Measurements from ENCODE around the gene MED27. TPM values are rescaled to one million over a fixed set of nuclear protein-coding genes. Genes with fewer than 3 reads are reported as not detected.

MED27 gene
- total RNA-seq, 1 donor = 25.7 TPM

DNA sequence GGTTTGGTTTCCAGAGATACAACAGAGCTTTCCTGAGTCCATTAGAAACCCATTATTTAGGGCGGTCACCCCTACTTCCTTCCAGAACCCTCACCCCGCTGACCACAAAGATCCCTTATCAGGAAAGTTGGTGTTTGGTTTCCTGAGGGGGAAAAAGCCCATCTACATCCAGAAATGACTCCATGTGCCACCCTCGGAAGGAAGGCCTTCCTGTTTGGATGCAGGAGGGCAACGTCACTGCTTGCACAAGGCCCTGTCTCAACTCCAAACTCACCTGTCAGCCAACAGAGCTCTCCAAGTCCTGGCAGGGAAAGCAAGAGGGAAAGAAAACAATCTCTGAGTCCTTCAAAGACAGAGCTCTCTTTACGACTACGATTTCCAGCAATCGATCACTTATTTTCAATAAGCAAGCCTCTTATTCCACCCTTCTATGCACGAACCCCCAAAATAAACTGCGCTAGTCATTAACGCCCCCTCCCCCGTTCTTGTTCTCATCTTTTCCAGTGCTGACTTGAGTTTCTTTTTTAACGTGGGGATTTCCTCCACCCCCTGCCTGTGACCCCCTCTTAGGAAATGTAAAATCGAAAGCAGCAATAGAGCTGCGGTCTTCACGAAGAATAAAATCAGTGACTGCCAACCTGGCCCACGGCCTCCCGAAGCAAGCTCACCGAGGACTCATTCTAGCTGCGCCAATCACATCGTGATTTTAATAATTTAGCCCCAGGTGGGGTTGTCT, 46.4 kb upstream of the MED27 start:
- DNase-seq (ENCODE audit: insufficient read length, low spot score, missing footprints) = no peak
- H3K36me3 ChIP-seq (ENCODE audit: insufficient read depth, low read length) = no peaks in the 10 kb centered on the region
- no peak overlapping the region for H3K27ac ChIP-seq (ENCODE audit: low read depth, low read length)
- no peak overlapping the region for H2AFZ ChIP-seq (ENCODE audit: low read length)
- TF ChIP-seq, protein P1, sequence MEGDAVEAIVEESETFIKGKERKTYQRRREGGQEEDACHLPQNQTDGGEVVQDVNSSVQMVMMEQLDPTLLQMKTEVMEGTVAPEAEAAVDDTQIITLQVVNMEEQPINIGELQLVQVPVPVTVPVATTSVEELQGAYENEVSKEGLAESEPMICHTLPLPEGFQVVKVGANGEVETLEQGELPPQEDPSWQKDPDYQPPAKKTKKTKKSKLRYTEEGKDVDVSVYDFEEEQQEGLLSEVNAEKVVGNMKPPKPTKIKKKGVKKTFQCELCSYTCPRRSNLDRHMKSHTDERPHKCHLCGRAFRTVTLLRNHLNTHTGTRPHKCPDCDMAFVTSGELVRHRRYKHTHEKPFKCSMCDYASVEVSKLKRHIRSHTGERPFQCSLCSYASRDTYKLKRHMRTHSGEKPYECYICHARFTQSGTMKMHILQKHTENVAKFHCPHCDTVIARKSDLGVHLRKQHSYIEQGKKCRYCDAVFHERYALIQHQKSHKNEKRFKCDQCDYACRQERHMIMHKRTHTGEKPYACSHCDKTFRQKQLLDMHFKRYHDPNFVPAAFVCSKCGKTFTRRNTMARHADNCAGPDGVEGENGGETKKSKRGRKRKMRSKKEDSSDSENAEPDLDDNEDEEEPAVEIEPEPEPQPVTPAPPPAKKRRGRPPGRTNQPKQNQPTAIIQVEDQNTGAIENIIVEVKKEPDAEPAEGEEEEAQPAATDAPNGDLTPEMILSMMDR (IDR thresholded peaks at IDR 0.05; ENCODE audit: extremely low read depth, low read depth, low read length) = no peak
- H3K4me2 ChIP-seq (ENCODE audit: insufficient read depth, low read length) = no peak overlapping the region
- H4K20me1 ChIP-seq (ENCODE audit: insufficient read depth, low read length) = no peaks in the 10 kb centered on the region
- no peak overlapping the region for H3K4me3 ChIP-seq (ENCODE audit: insufficient read depth, low read length)
- no peaks in the 10 kb centered on the region for H3K79me2 ChIP-seq (ENCODE audit: insufficient read depth, low read length)
- peaks cover 91% of the 10 kb centered on the region for H3K27me3 ChIP-seq (ENCODE audit: insufficient read depth, low read length)
- no peaks in the 10 kb centered on the region for H3K4me1 ChIP-seq (ENCODE audit: insufficient read depth, low read length)
- no peaks in the 10 kb centered on the region for H3K9me3 ChIP-seq (ENCODE audit: low read depth, low read length)

DNA sequence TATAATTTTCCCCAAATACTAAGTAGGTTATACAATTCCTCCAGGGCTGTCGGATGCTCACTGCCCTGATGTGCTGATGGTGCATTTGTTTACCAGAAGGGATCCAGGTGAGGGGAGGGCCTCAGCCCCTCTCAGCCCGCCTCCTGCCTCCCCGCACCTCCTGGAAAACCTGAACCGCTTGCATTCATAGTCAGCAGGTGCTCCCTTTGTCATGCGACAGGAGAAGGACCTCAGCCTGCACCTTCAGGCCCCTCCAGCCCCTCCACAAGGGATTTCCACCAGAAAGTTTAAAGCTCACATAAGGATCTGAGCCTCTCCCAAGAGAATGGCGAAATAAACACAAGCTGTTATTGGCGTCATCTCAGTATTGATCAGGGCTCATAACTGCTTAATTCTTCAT, 45.7 kb upstream of the MED27 start:
- H3K27me3 ChIP-seq (ENCODE audit: insufficient read depth, low read length) = peaks cover 88% of the 10 kb centered on the region
- H3K27ac ChIP-seq (ENCODE audit: low read depth, low read length) = no peak overlapping the region
- H3K4me3 ChIP-seq (ENCODE audit: insufficient read depth, low read length) = no peak overlapping the region
- H3K79me2 ChIP-seq (ENCODE audit: insufficient read depth, low read length) = no peaks in the 10 kb centered on the region
- TF ChIP-seq, protein P1 (IDR thresholded peaks at IDR 0.05; ENCODE audit: extremely low read depth, low read depth, low read length) = no peak
- no peak overlapping the region for H3K4me2 ChIP-seq (ENCODE audit: insufficient read depth, low read length)
- H3K36me3 ChIP-seq (ENCODE audit: insufficient read depth, low read length) = no peaks in the 10 kb centered on the region
- no peaks in the 10 kb centered on the region for H3K4me1 ChIP-seq (ENCODE audit: insufficient read depth, low read length)
- H4K20me1 ChIP-seq (ENCODE audit: insufficient read depth, low read length) = no peaks in the 10 kb centered on the region
- DNase-seq (ENCODE audit: insufficient read length, low spot score, missing footprints) = no peak
- H2AFZ ChIP-seq (ENCODE audit: low read length) = no peak overlapping the region
- H3K9me3 ChIP-seq (ENCODE audit: low read depth, low read length) = no peaks in the 10 kb centered on the region

DNA sequence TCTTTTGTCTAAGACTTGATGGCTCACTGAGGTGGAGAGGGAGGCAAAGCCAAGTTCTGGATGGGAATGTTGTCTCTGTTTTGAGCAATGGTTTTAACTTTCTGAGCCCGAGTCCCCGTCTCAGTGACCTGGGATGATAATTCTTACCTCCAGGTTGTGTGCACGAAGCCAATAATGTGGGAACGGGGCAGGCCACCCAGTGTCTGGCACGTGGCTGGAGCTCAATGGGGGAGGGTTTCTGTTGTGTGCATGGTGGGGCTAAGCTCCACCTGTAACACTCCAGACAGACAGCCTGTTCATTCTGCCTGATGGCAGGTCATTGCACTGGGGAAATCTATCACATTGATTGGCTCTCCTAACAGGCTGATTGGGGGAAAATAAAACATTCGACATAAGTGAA, 45.1 kb upstream of the MED27 start:
- no peak overlapping the region for H3K4me2 ChIP-seq (ENCODE audit: insufficient read depth, low read length)
- DNase-seq (ENCODE audit: insufficient read length, low spot score, missing footprints) = no peak
- no peaks in the 10 kb centered on the region for H4K20me1 ChIP-seq (ENCODE audit: insufficient read depth, low read length)
- H3K79me2 ChIP-seq (ENCODE audit: insufficient read depth, low read length) = no peaks in the 10 kb centered on the region
- H3K4me1 ChIP-seq (ENCODE audit: insufficient read depth, low read length) = no peaks in the 10 kb centered on the region
- no peaks in the 10 kb centered on the region for H3K9me3 ChIP-seq (ENCODE audit: low read depth, low read length)
- no peak overlapping the region for H3K27ac ChIP-seq (ENCODE audit: low read depth, low read length)
- no peak overlapping the region for H3K4me3 ChIP-seq (ENCODE audit: insufficient read depth, low read length)
- TF ChIP-seq, protein P1 (IDR thresholded peaks at IDR 0.05; ENCODE audit: extremely low read depth, low read depth, low read length) = no peak
- no peaks in the 10 kb centered on the region for H3K36me3 ChIP-seq (ENCODE audit: insufficient read depth, low read length)
- no peak overlapping the region for H2AFZ ChIP-seq (ENCODE audit: low read length)
- peaks cover 89% of the 10 kb centered on the region for H3K27me3 ChIP-seq (ENCODE audit: insufficient read depth, low read length)

DNA sequence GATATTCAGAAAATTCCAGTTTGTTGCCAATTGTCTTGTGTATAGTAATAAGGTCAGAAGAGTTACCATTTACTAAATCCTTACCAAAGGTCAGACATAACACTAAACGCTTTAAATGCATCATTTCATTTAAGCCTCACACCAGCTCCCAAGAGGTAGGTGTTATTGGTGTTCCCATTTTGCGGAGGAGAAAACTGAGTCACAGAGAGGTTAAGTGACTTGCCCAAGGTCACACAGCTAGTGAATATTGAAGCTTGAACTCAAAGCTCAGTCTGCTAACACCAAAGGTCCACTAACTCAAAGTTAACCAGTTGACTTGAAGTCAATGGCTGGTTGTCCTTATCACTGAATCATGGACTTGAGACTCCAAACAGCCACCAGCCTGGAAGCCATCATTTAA, 41.4 kb upstream of the MED27 start:
- Histone ChIP-seq H3K4me2 (ENCODE audit: insufficient read depth, low read length) (no peak overlapping the region), H4K20me1 (ENCODE audit: insufficient read depth, low read length) (no peaks in the 10 kb centered on the region), H3K9me3 (ENCODE audit: low read depth, low read length) (no peaks in the 10 kb centered on the region), H2AFZ (ENCODE audit: low read length) (no peak overlapping the region), H3K36me3 (ENCODE audit: insufficient read depth, low read length) (no peaks in the 10 kb centered on the region), H3K27me3 (ENCODE audit: insufficient read depth, low read length) (peaks cover 53% of the 10 kb centered on the region), H3K4me3 (ENCODE audit: insufficient read depth, low read length) (no peak overlapping the region), H3K79me2 (ENCODE audit: insufficient read depth, low read length) (no peaks in the 10 kb centered on the region), H3K27ac (ENCODE audit: low read depth, low read length) (no peak overlapping the region), H3K4me1 (ENCODE audit: insufficient read depth, low read length) (no peaks in the 10 kb centered on the region)
- no peak for DNase-seq (ENCODE audit: insufficient read length, low spot score, missing footprints)
- TF ChIP-seq, protein P1 (IDR thresholded peaks at IDR 0.05; ENCODE audit: extremely low read depth, low read depth, low read length) = no peak
